ENCODE measurements around the gene LRRC41.
"Not testable (repeated sequence)": the region's sequence is repeated elsewhere in the genome, so short reads cannot be mapped to it uniquely, and the experiment has no call there.

The LRRC41 gene

DNA sequence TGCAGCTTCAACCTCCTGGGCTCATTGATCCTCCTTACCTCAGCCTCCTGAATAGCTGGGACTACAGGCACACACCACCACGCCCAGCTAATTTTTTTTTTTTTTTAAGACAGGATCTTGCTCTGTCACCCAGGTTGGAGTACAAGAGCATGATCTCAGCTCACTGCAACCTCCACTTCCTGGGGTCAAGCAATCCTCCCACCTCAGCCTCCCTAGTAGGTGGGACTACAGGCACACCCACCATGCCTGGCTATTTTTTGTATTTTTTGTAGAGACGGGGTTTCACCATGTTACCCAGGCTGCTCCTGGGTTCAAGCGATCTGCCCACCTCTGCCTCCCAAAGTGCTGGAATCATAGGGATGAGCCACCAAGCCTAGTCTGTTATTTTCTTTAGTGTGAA, 59.6 kb downstream of the LRRC41 start:
- not testable (repeated sequence) for DNase-seq

DNA sequence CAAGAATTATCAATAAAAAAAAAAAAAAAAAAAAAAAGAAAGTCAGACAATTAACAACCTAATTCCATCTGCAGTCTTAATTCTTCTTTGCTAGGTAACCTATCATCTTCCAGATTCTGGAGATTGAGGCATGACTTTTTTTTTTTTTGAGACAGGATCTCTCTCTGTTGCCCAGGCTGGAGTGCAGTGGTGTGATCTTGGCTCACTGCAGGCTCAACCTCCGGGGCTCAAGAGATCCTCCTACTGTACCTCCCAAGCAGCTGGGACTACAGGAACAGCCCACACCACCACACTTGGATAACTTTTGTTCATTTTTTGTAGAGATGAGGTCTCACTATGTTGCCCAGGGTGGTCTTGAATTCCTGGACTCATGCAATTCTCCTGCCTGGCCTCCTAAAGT, 60.5 kb downstream of the LRRC41 start:
- DNase-seq: no peak

DNA sequence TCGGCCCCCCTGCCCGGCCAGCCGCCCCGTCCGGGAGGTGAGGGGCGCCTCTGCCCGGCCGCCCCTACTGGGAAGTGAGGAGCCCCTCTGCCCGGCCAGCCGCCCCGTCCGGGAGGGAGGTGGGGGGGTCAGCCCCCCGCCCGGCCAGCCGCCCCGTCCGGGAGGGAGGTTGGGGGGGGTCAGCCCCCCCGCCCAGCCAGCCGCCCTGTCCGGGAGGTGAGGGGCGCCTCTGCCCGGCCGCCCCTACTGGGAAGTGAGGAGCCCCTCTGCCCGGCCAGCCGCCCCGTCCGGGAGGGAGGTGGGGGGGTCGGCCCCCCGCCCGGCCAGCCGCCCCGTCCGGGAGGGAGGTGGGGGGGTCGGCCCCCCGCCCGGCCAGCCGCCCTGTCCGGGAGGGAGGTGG, 61.7 kb downstream of the LRRC41 start:
- DNase-seq: not testable (repeated sequence)

DNA sequence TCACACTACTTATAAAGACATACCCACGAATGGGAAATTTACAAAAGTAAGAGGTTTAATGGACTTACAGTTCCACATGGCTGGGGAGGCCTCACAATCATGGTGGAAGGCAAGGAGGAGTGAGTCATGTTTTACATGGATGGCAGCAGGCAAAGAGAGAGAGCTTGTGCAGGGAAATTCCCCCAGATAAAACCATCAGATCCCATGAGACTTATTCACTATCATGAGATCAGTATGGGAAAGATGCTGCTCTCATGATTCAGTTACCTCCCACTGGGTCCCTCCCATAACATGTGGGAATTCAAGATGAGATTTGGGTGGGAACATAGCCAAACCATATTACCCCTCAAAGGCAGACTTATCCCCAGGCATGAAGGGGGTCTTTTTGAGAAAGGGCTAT, 64.6 kb downstream of the LRRC41 start:
- not testable (repeated sequence) for DNase-seq

DNA sequence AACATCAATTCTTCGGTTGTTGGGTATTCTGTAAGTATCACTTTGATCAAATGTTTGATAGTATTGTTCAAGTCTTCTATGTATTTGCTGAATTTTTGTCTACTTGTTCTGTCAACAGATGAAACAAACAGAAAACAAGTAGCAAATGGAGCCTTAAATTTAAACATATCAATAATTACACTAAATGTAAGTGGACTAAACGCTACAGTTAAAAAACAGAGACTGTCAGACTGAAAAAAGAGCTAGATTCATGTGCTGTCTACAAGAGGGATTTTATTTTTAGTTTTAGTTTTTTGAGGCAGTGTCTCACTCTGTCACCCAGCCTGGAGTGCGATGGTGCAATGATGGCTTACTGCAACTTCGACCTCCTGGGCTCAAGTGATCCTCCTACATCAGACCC, 66.5 kb downstream of the LRRC41 start:
- no peak for DNase-seq

DNA sequence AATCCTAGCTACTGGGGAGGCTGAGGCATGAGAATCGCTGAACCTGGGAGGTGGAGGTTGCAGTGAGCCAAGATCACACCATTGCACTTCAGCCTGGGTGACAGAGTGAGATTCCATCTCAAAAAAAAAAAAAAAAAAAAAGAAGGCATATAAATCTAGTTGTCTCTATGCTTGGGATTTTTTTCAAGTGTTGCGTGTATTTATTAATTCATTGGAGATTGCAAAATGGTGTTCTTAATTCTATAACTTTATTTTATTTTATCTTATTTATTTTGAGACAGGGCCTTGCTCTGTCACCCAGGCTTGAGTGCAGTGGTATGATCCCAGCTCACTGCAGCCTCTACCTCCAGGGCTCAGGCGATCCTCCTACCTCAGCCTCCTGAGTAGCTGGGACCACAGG, 72.2 kb downstream of the LRRC41 start:
- DNase-seq: not testable (repeated sequence)
